ENCODE data around the gene SYT14.

The SYT14 gene

DNA sequence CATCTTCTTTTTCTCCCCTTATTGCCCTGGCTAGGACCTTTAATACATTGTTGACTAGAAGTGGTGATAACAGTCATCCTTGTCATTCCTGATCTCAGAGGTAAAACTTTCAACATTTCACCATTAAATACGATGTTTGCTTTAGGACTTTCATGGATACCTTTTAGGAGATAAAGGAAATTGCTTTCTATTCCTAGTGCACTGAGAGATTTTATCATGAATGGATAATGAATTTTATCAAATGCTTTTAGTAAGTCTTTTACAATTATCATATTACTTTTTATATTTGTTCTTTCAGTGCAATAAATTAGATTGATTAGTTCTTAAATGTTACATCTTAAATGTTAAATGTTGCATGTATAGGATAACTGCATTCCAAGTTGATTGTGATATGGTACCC is 147.3 kb downstream of the SYT14 start:
- H3K4me3 ChIP-seq (ENCODE audit: control insufficient read depth, low read depth, low read length) = no peak overlapping the region
- no peak for DNase-seq (ENCODE audit: low read depth)
- no peak for TF ChIP-seq CTCF (IDR thresholded peaks at IDR 0.05; ENCODE audit: control insufficient read depth, insufficient read depth, low read depth, low read length, missing control alignments)

DNA sequence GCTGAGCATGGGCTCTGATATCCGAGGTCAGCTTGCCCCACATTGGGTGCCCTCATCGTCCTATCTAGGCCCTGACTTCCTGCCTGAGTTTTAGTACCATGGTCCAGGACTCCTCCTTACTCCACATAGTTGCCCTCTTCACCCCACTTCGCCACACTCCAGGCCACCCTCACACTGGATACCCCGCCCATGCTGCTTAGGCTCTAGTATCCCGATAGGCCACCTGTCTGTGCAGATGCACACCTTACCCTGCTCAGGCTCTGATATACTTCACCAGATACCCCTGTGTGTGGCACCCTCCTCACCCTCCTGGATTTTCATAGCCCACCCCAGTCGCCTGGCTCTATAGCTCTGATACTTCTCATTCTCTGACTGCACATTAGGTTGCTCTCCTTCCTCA is 149.0 kb downstream of the SYT14 start:
- no peak overlapping the region for H3K4me3 ChIP-seq (ENCODE audit: control insufficient read depth, low read depth, low read length)
- no peak for DNase-seq (ENCODE audit: low read depth)
- TF ChIP-seq CTCF (IDR thresholded peaks at IDR 0.05; ENCODE audit: control insufficient read depth, insufficient read depth, low read depth, low read length, missing control alignments) = no peak

- no peak for TF ChIP-seq CTCF (IDR thresholded peaks at IDR 0.05; ENCODE audit: control insufficient read depth, insufficient read depth, low read depth, low read length, missing control alignments)
- no peak for DNase-seq (ENCODE audit: low read depth)
- no peak overlapping the region for H3K4me3 ChIP-seq (ENCODE audit: control insufficient read depth, low read depth, low read length)
Observed at GRCh38 chr1:210089855-210090254, 151.8 kb downstream of the SYT14 start.

DNA sequence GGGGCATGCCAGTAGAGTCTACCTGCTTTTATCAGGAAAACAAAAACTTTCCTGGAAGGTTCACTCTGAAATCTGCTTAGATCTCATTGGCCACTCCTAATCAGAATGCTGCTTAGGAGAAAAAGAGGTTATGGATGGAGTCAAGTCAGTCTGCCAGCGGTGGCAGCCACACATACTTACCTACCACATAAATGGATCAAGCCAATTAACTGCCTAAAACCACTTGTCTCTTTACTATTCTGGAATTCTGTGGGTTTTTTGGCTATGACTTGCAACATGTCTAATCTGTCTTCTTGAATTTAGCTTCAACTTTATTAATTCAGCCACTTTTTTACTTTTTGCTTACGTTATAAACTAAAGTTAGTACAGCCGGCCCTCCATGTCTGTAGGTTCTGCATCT is 154.3 kb downstream of the SYT14 start:
- no peak for DNase-seq (ENCODE audit: low read depth)
- no peak overlapping the region for H3K4me3 ChIP-seq (ENCODE audit: control insufficient read depth, low read depth, low read length)
- TF ChIP-seq CTCF (IDR thresholded peaks at IDR 0.05; ENCODE audit: control insufficient read depth, insufficient read depth, low read depth, low read length, missing control alignments) = no peak

DNA sequence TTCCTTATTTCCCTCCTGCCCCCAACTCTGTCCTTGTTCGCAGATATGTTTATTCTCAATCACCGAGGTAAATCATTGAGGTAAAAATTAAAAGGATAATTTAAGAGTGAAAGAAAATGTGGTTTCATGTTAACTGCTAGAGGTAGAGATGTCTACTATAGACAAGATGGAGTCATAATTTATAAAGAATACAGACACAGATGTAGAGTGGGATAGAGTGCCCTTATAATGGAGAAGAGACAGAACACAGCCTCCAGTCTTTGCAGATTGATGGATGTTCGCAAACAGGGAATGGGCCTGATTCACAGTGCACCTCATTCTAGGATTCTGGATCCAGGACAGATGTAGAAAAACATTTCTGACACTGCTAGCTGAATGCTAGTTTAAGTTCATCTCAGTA is 155.4 kb downstream of the SYT14 start:
- no peak overlapping the region for H3K4me3 ChIP-seq (ENCODE audit: control insufficient read depth, low read depth, low read length)
- no peak for DNase-seq (ENCODE audit: low read depth)
- TF ChIP-seq CTCF (IDR thresholded peaks at IDR 0.05; ENCODE audit: control insufficient read depth, insufficient read depth, low read depth, low read length, missing control alignments) = no peak

DNA sequence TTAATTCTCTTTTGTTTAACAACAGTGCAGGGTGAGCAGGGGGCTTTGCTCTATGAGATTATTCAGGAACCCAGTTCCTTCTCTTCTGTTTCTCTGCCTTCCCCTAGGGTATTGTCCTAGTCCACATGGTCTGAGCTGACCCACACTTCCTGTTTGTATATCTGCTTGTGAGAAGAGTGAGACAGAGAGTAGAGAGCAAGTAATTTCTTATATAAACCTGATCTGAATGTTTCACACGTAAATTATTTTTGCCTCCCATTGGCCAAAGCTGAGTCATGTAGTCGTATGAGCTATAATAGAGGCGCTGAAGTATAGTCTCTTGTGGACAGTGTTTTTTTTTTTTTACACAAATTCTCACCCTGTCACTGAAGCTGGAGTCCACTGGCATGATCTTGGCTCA is 160.3 kb downstream of the SYT14 start:
- no peak overlapping the region for H3K4me3 ChIP-seq (ENCODE audit: control insufficient read depth, low read depth, low read length)
- TF ChIP-seq CTCF (IDR thresholded peaks at IDR 0.05; ENCODE audit: control insufficient read depth, insufficient read depth, low read depth, low read length, missing control alignments) = no peak
- no peak for DNase-seq (ENCODE audit: low read depth)

GRCh38 chr1:210099921-210100320 is 161.9 kb downstream of the SYT14 start:
- no peak overlapping the region for H3K4me3 ChIP-seq (ENCODE audit: control insufficient read depth, low read depth, low read length)
- DNase-seq (ENCODE audit: low read depth) = no peak
- no peak for TF ChIP-seq CTCF (IDR thresholded peaks at IDR 0.05; ENCODE audit: control insufficient read depth, insufficient read depth, low read depth, low read length, missing control alignments)

Measured in AG09309 (cell line).